Trophoblast cell (in vitro differentiated cells and primary cell): ENCODE results near the gene ARFGAP2.

Experiments used
- DNase-seq, 2 donors: peaks; one replicate each; pipeline ENCODE4 v3.0.0-alpha.2; 2016
- H2AFZ ChIP-seq: 2 replicates; pipeline ENCODE4 v1.6.1; 2013; ENCODE audit warnings: low read length, moderate library complexity, mild to moderate bottlenecking; ENCODE audit not compliant: insufficient read depth, poor library complexity
- H2AK5ac ChIP-seq: 2 replicates; pipeline ENCODE4 v1.6.1; 2013; ENCODE audit warnings: mild to moderate bottlenecking, low read length
- H2BK120ac ChIP-seq: 2 replicates; pipeline ENCODE4 v1.6.1; 2013; ENCODE audit warnings: low read length, mild to moderate bottlenecking, moderate library complexity; ENCODE audit not compliant: insufficient read depth, poor library complexity
- H2BK12ac ChIP-seq: 2 replicates; pipeline ENCODE4 v1.6.1; 2013; ENCODE audit warnings: mild to moderate bottlenecking, low read length, moderate library complexity
- H2BK5ac ChIP-seq: 2 replicates; pipeline ENCODE4 v1.6.1; 2013; ENCODE audit warnings: low read length, low read depth, moderate library complexity, mild to moderate bottlenecking; ENCODE audit not compliant: poor library complexity
- H3K14ac ChIP-seq: 2 replicates; pipeline ENCODE4 v1.6.1; 2013; ENCODE audit warnings: mild to moderate bottlenecking, low read length
- H3K18ac ChIP-seq: 2 replicates; pipeline ENCODE4 v1.6.1; 2013; ENCODE audit warnings: mild to moderate bottlenecking, low read length
- H3K23ac ChIP-seq: 2 replicates; pipeline ENCODE4 v1.6.1; 2013; ENCODE audit warnings: low read length
- H3K27ac ChIP-seq: 2 replicates; pipeline ENCODE4 v1.5.1; 2013; ENCODE audit warnings: low read depth, mild to moderate bottlenecking, inconsistent platforms, low read length, moderate library complexity
- H3K27me3 ChIP-seq: 2 replicates; pipeline ENCODE4 v1.6.1; 2013; ENCODE audit warnings: inconsistent platforms, mild to moderate bottlenecking, low read length, moderate library complexity; ENCODE audit not compliant: insufficient read depth
- H3K36me3 ChIP-seq, 2 experiments: 1 replicate in 1 of 2; 2 replicates in 1 of 2; pipeline ENCODE4 v1.6.1; 2013; ENCODE audit warnings: low read length in 2 of 2, mild to moderate bottlenecking in 2 of 2, moderate library complexity in 1 of 2; ENCODE audit not compliant: insufficient read depth in 2 of 2, control insufficient read depth in 1 of 2
- H3K4ac ChIP-seq: 2 replicates; pipeline ENCODE4 v1.6.1; 2013; ENCODE audit warnings: low read depth, mild to moderate bottlenecking, low read length, moderate library complexity
- H3K4me1 ChIP-seq, 2 experiments: 1 replicate in 1 of 2; 2 replicates in 1 of 2; pipeline ENCODE4 v1.6.1; 2013; ENCODE audit warnings: low read length in 2 of 2, mild to moderate bottlenecking in 2 of 2, moderate library complexity in 1 of 2; ENCODE audit not compliant: insufficient read depth in 2 of 2, control insufficient read depth in 1 of 2
- H3K4me2 ChIP-seq: 2 replicates; pipeline ENCODE4 v1.6.1; 2013; ENCODE audit warnings: inconsistent platforms, mild to moderate bottlenecking, low read length, moderate library complexity
- H3K4me3 ChIP-seq: 2 replicates; pipeline ENCODE4 v1.5.1; 2013; ENCODE audit warnings: mild to moderate bottlenecking, low read depth, low read length, inconsistent platforms
- H3K79me1 ChIP-seq: one replicate; pipeline ENCODE4 v1.6.1; 2013; ENCODE audit warnings: low read length
- H3K79me2 ChIP-seq: 2 replicates; pipeline ENCODE4 v1.6.1; 2013; ENCODE audit warnings: low read length, mild to moderate bottlenecking; ENCODE audit not compliant: control insufficient read depth, insufficient read depth, poor library complexity
- H3K9ac ChIP-seq: 2 replicates; pipeline ENCODE4 v1.6.1; 2013; ENCODE audit warnings: mild to moderate bottlenecking, low read length
- H3K9me3 ChIP-seq: 2 replicates; pipeline ENCODE4 v1.6.1; 2013; ENCODE audit warnings: low read depth, mild to moderate bottlenecking, control low read depth, inconsistent platforms, low read length; ENCODE audit not compliant: insufficient read depth
- H4K12ac ChIP-seq: 2 replicates; pipeline ENCODE4 v1.6.1; 2013; ENCODE audit warnings: low read depth, mild to moderate bottlenecking, low read length, moderate library complexity
- H4K8ac ChIP-seq: 2 replicates; pipeline ENCODE4 v1.6.1; 2013; ENCODE audit warnings: low read depth, mild to moderate bottlenecking, low read length, moderate library complexity
- H4K91ac ChIP-seq: one replicate; pipeline ENCODE4 v1.6.1; 2013; ENCODE audit warnings: low read depth, mild to moderate bottlenecking, low read length, moderate library complexity
- WGBS: extraction: QIAGEN DNeasy Blood & Tissue Kit; methylation state at CpG from one replicate; pipeline ENCODE4 v1.1.7; 2013; ENCODE audit warnings: missing lambda C conversion rate; ENCODE audit not compliant: insufficient read length, insufficient coverage; ENCODE audit errors: extremely low coverage; 5-methylcytosine and 5-hydroxymethylcytosine counted together

Gene ARFGAP2

DNA sequence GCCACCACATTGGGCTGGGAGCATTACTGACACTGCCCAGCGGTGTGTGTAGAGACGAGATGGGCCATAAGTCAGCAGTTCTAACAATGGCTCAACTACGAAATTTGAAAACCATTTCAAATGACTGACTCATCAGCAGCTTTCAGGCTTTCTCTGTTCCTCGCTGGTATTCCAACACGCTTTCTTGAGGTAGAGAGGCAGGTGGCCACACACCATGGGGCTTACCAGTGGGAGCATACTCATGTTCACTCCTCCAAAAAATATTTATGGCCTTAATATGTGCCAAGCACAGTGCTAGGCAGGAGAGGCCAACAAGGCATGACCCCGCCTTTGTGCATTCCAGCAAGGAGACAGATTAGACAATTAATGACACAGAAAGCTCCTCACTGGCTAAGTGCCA is 20.3 kb downstream of the ARFGAP2 start:
- peaks cover 0 to 14% of the 10 kb centered on the region in 2 experiments for H3K36me3 ChIP-seq
- no peaks in the 10 kb centered on the region for H3K27me3 ChIP-seq
- no peak overlapping the region for H3K9ac ChIP-seq
- H3K79me1 ChIP-seq, result no peaks in the 10 kb centered on the region
- no peak overlapping the region for H2AK5ac ChIP-seq
- no peak overlapping the region for H3K4me3 ChIP-seq
- H3K14ac ChIP-seq, result no peak overlapping the region
- H3K4ac ChIP-seq, result no peak overlapping the region
- no peaks in the 10 kb centered on the region for H3K79me2 ChIP-seq
- no peak overlapping the region for H3K4me2 ChIP-seq
- DNase-seq, result peak in 1 of 2 donors; percentile 25
- no peak overlapping the region for H4K12ac ChIP-seq
- no CpG with 5 or more reads among the region's 6 CpGs for WGBS
- no peak overlapping the region for H2BK120ac ChIP-seq
- no peak overlapping the region for H3K18ac ChIP-seq
- no peak overlapping the region for H4K8ac ChIP-seq
- no peak overlapping the region for H3K23ac ChIP-seq
- no peaks in the 10 kb centered on the region for H3K9me3 ChIP-seq
- H2AFZ ChIP-seq, result no peak overlapping the region
- H3K27ac ChIP-seq, result no peak overlapping the region
- no peak overlapping the region for H2BK12ac ChIP-seq
- no peak overlapping the region for H2BK5ac ChIP-seq
- H4K91ac ChIP-seq, result no peak overlapping the region
- no peaks in the 10 kb centered on the region for H3K4me1 ChIP-seq

DNA sequence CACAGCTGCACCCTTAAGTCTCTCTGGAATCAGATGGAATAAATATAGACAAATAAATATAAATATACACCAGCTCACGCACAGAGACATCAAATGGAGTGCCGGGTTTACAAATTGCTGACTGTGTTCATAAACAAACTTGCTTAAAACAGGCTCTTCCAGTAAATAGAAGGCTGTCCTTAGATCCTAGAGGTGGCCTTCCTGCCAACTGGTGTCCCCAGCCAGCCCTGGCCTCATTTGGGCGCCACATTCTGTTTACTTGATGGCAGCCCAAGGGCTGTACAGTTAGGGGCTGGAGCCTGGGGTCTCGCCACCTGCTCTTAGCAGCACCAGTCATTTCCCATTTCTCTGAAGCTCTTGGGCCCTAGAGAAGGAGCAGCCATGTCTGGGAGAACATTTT is 20.8 kb downstream of the ARFGAP2 start:
- Histone ChIP-seq H3K4me2 (no peak overlapping the region), H2AFZ (no peak overlapping the region), H3K23ac (no peak overlapping the region), H3K27ac (no peak overlapping the region), H3K79me2 (no peaks in the 10 kb centered on the region), H4K12ac (no peak overlapping the region), H3K4me1 (no peaks in the 10 kb centered on the region), H3K36me3 (peaks cover 0 to 14% of the 10 kb centered on the region in 2 experiments), H4K8ac (no peak overlapping the region), H3K79me1 (no peaks in the 10 kb centered on the region), H3K27me3 (no peaks in the 10 kb centered on the region), H2AK5ac (no peak overlapping the region), H3K4ac (no peak overlapping the region), H2BK120ac (no peak overlapping the region), H3K4me3 (no peak overlapping the region), H3K9me3 (no peaks in the 10 kb centered on the region), H3K18ac (no peak overlapping the region), H3K9ac (no peak overlapping the region), H4K91ac (no peak overlapping the region), H3K14ac (no peak overlapping the region), H2BK5ac (no peak overlapping the region), H2BK12ac (no peak overlapping the region)
- DNase-seq, result no peak
- WGBS, result no CpG with 5 or more reads among the region's 4 CpGs

DNA sequence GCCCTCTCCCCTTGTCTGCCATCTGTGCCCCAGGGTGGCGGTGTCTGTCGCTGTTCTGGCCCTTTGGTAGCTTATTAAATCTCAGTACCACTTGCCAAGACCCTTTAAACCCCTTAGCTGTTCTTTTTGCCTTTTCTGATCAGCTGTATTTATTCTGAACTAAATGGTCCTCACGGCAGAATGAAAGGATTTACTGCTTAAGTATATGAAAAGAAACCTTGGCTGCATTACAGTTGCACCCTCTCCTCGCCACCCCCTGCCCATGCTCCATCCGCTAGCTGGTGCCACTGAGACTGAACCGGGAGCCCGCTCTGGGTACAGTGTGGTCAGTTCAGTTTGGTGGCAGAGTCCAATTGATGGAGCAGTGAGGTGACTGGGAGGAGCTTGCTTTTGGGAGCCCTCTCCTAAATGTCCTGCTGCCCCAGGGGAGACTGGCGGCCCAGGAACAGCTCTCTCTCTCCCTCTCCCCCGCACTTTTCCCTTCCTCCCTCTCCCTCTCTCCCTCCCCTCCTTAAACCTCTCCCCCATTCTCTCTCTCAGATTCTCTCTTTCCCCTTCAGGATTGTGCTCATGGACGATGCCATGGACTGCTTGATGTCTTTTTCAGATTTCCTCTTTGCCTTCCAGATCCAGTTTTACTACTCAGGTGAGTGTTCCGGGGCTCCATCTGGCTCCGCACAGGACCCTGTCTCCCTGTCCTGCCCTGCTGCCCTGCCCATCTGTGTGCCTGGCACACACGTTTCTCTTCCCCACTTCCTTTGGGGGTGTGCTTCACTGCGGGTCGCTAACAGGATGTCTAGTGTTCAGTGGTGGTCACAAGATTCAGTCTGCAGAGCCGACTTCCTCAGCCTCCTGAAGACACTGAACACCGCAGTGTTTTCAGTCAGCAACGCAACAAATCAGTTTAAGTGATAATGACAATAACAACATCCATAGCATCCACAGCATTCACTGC is 21.8 kb downstream of the ARFGAP2 start:
- Histone ChIP-seq H3K23ac (no peak overlapping the region), H3K27me3 (no peaks in the 10 kb centered on the region), H2BK12ac (no peak overlapping the region), H3K9me3 (no peaks in the 10 kb centered on the region), H3K79me2 (no peaks in the 10 kb centered on the region), H4K91ac (no peak overlapping the region), H3K36me3 (peaks cover 0 to 14% of the 10 kb centered on the region in 2 experiments), H3K4me2 (no peak overlapping the region), H3K18ac (no peak overlapping the region), H3K14ac (no peak overlapping the region), H3K9ac (no peak overlapping the region), H4K12ac (no peak overlapping the region), H3K27ac (no peak overlapping the region), H4K8ac (no peak overlapping the region), H3K4me1 (no peaks in the 10 kb centered on the region), H3K4me3 (no peak overlapping the region), H3K4ac (no peak overlapping the region), H2BK120ac (no peak overlapping the region), H3K79me1 (no peaks in the 10 kb centered on the region), H2AK5ac (no peak overlapping the region), H2AFZ (no peak overlapping the region), H2BK5ac (no peak overlapping the region)
- 78% methylated on average over 1 of the region's 18 CpGs for WGBS
- DNase-seq, result no peak

- Histone ChIP-seq H3K9ac (no peak overlapping the region), H2AK5ac (no peak overlapping the region), H2BK12ac (no peak overlapping the region), H2AFZ (no peak overlapping the region), H4K91ac (no peak overlapping the region), H3K36me3 (peaks cover 0 to 12% of the 10 kb centered on the region in 2 experiments), H3K4me1 (peaks cover 5 to 6% of the 10 kb centered on the region in 2 experiments), H3K4me2 (no peak overlapping the region), H3K27me3 (no peaks in the 10 kb centered on the region), H3K79me2 (no peaks in the 10 kb centered on the region), H3K14ac (no peak overlapping the region), H4K8ac (no peak overlapping the region), H3K18ac (no peak overlapping the region), H4K12ac (peak overlapping the region; percentile 43), H3K79me1 (no peaks in the 10 kb centered on the region), H2BK5ac (no peak overlapping the region), H3K23ac (no peak overlapping the region), H3K27ac (no peak overlapping the region), H3K4me3 (no peak overlapping the region), H3K4ac (no peak overlapping the region), H3K9me3 (no peaks in the 10 kb centered on the region), H2BK120ac (no peak overlapping the region)
- DNase-seq, result peak; percentile 75 to 88
- WGBS, result no CpG with 5 or more reads among the region's 11 CpGs
Observed at GRCh38 chr11:47152953-47153950, 23.4 kb downstream of the ARFGAP2 start.
